Esophagus muscularis mucosa (tissue), 4 donors: ENCODE results near the gene ARHGAP6. TPM values are rescaled to one million over a fixed set of nuclear protein-coding genes. Genes with fewer than 3 reads are reported as not detected.

Experiments used
- DNase-seq: peaks from one replicate; pipeline ENCODE4 v3.0.0-alpha.2; 2017; ENCODE audit errors: extremely low spot score
- H3K27ac ChIP-seq, 4 donors: fragments of 200-600 bp; sonication (generic); replicated peaks in 1 of 4; 1 replicate in 3 of 4; 2 replicates in 1 of 4; pipeline ENCODE4 v1.5.1; 2016 to 2019; ENCODE audit warnings: mild to moderate bottlenecking in 1 of 4
- H3K27me3 ChIP-seq, 4 donors: fragments of 200-600 bp; sonication (generic); one replicate each; pipeline versions ENCODE4 v1.5.1 to v1.6.0; 2016 to 2019
- H3K36me3 ChIP-seq, 4 donors: fragments of 200-600 bp; sonication (generic); one replicate each; pipeline ENCODE4 v1.5.1; 2016 to 2019
- H3K4me1 ChIP-seq, 4 donors: fragments of 200-600 bp; sonication (generic); one replicate each; pipeline ENCODE4 v1.5.1; 2016 to 2019
- H3K4me3 ChIP-seq, 4 donors: fragments of 200-600 bp; sonication (generic); 1 replicate in 2 of 4; 2 replicates in 2 of 4; pipeline ENCODE4 v1.5.1; 2016 to 2019; ENCODE audit warnings: mild to moderate bottlenecking in 4 of 4, moderate library complexity in 1 of 4
- H3K9me3 ChIP-seq, 4 donors: fragments of 200-600 bp; sonication (generic); 1 replicate in 3 of 4; 2 replicates in 1 of 4; pipeline ENCODE4 v1.5.1; 2016 to 2019
- EP300 ChIP-seq: sonication (generic); formaldehyde crosslinking; IDR thresholded peaks from one replicate; pipeline ENCODE4 v1.6.1; 2017; ENCODE audit warnings: antibody characterized with exemption
- POLR2A ChIP-seq: fragments of 450-650 bp; IDR thresholded peaks from one replicate; pipeline ENCODE4 v1.6.1; 2017; ENCODE audit warnings: antibody characterized with exemption, moderate library complexity, mild to moderate bottlenecking, low read depth
- POLR2AphosphoS5 ChIP-seq, 2 donors: sonication (generic); formaldehyde crosslinking; IDR thresholded peaks; one replicate each; pipeline ENCODE4 v1.6.1; 2017; ENCODE audit warnings: antibody characterized with exemption in 2 of 2
- WGBS: methylation state at CpG from one replicate; pipeline ENCODE4 v1.1.5; 2018; 5-methylcytosine and 5-hydroxymethylcytosine counted together
- intact Hi-C: fragments of 100-400 bp; cut with DNase I; formaldehyde crosslinking; loops from one replicate; pipeline ENCODE4 v1.15.1; 2023
- total RNA-seq, 4 donors: library from RNA; depleted of rRNA; stranded (reverse); fragments of >200 nt; gene quantifications; one replicate each; pipeline versions ENCODE4 v1.1.0 to v1.2.1, GENCODE V29; 2016
- TF ChIP-seq, protein P1 (sequence below), 3 experiments: fragments of 200-600 bp in 2 of 3; fragments of 450-650 bp in 1 of 3; sonication (generic) in 2 of 3; IDR thresholded peaks; one replicate each; pipeline ENCODE4 v1.5.1; 2017 to 2019; ENCODE audit warnings: antibody characterized with exemption in 3 of 3, mild to moderate bottlenecking in 2 of 3, moderate library complexity in 1 of 3

ARHGAP6 gene
- total RNA-seq, 4 donors from 2014 or later, result 25.2 to 44.8 (median 30.6) TPM

DNA sequence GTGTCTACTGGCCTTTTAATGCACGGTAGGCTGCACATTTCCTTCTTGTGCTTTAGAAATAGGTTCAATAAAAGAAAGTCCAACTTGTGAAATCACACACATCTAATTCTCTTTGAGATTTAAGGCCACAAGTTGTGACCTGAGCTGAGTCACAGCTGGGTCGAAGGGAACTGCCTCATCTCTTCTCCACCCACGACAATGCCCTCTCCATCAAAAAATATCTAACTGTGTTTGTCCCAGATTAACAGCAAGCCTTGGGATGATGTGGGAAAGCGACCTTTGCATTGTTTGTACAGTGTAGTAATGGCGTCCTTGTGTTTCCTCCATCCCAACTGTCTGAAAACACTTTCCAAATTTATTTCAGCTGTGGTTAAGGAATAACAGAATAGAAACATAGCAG lies 203.6 kb downstream of the ARHGAP6 start:
- H3K27me3 ChIP-seq, result no peaks in the 10 kb centered on the region
- intact Hi-C loops, result no loop called here
- H3K4me3 ChIP-seq, result no peak overlapping the region
- H3K36me3 ChIP-seq, result no peaks in the 10 kb centered on the region
- no peak overlapping the region for H3K27ac ChIP-seq
- DNase-seq, result no peak
- WGBS, result 40% methylated on average over 5 of the region's 5 CpGs
- peaks cover 3 to 29% (median 20%) of the 10 kb centered on the region in 4 donors for H3K4me1 ChIP-seq
- TF ChIP-seq POLR2AphosphoS5 (IDR thresholded peaks at IDR 0.05), result no peak
- no peak for TF ChIP-seq POLR2A
- TF ChIP-seq, protein P1, sequence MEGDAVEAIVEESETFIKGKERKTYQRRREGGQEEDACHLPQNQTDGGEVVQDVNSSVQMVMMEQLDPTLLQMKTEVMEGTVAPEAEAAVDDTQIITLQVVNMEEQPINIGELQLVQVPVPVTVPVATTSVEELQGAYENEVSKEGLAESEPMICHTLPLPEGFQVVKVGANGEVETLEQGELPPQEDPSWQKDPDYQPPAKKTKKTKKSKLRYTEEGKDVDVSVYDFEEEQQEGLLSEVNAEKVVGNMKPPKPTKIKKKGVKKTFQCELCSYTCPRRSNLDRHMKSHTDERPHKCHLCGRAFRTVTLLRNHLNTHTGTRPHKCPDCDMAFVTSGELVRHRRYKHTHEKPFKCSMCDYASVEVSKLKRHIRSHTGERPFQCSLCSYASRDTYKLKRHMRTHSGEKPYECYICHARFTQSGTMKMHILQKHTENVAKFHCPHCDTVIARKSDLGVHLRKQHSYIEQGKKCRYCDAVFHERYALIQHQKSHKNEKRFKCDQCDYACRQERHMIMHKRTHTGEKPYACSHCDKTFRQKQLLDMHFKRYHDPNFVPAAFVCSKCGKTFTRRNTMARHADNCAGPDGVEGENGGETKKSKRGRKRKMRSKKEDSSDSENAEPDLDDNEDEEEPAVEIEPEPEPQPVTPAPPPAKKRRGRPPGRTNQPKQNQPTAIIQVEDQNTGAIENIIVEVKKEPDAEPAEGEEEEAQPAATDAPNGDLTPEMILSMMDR (IDR thresholded peaks at IDR 0.05), result no peak
- no peak for TF ChIP-seq EP300
- H3K9me3 ChIP-seq, result no peaks in the 10 kb centered on the region

DNA sequence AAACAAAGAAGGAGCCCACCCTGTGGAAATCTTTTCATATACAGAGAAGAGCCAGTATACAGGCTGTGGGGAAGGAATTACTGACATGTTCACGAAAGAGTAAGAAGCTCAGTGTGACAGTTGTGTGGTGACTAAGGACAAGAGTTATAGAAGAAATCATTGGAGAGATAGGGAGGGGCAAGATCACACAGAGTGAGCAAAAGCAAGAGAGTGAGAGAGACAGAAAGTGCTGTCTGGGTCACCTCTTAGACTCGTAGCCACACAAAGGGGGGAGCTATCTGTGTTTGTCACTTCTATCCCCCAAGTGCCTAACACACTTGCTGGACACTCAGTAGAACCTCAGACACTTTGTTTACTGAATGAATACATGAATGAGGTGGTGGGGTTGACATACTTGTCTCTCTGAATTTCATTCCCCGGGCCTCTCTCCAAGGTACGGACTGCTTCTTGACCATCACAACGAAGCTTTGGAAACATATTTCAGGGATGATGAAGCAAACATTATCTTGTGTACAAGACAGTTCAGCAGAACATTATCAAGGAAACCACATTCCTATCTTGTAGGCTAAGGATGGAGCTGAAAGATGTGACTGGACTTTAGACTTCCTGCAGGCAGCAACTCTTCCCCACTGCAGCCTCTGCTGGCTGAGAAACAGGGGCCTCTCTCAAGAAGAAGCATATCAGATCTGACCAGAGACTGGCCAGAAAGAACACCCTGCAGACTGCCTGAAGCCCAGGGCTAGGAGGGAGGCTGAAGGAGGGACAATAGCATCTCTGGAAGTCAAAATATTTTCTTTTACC lies 204.3 kb downstream of the ARHGAP6 start:
- Histone ChIP-seq H3K36me3 (no peaks in the 10 kb centered on the region), H3K27me3 (no peaks in the 10 kb centered on the region), H3K9me3 (no peaks in the 10 kb centered on the region), H3K27ac (peak overlapping the region in 2 of 4 donors; percentile 27 to 46), H3K4me1 (peaks cover 3 to 29% (median 20%) of the 10 kb centered on the region in 4 donors), H3K4me3 (no peak overlapping the region)
- WGBS, result 51% methylated on average over 5 of the region's 5 CpGs
- TF ChIP-seq EP300 (no peak), POLR2A (no peak), POLR2AphosphoS5 (IDR thresholded peaks at IDR 0.05) (no peak)
- TF ChIP-seq, protein P1 (IDR thresholded peaks at IDR 0.05), result no peak
- intact Hi-C loops, result no loop called here
- DNase-seq, result no peak

DNA sequence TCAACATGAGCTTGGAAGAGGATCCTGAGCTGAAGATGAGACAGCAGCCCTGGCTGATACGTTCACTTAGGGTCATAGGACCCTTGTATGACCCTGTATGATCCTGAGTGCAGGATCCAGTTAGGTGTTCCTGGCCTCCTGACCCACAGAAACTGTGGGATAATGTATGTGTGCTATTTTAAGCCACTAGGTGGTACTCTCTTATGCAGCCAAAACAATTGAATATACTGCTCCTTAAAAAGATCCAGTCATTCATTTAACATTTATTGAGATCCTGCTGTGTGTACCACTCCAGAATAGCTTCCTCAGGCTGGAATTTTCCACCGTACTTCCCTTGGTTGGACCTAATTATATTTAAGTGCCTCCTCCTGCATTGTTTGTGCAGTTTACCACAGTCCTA lies 205.4 kb downstream of the ARHGAP6 start:
- H3K4me3 ChIP-seq, result no peak overlapping the region
- H3K27me3 ChIP-seq, result no peaks in the 10 kb centered on the region
- TF ChIP-seq POLR2AphosphoS5 (IDR thresholded peaks at IDR 0.05), result no peak
- TF ChIP-seq, protein P1 (IDR thresholded peaks at IDR 0.05), result no peak
- 64% methylated on average over 2 of the region's 2 CpGs for WGBS
- DNase-seq, result no peak
- no peaks in the 10 kb centered on the region for H3K9me3 ChIP-seq
- no peaks in the 10 kb centered on the region for H3K36me3 ChIP-seq
- peaks cover 3 to 29% (median 20%) of the 10 kb centered on the region in 4 donors for H3K4me1 ChIP-seq
- no peak overlapping the region for H3K27ac ChIP-seq
- intact Hi-C loops, result no loop called here

DNA sequence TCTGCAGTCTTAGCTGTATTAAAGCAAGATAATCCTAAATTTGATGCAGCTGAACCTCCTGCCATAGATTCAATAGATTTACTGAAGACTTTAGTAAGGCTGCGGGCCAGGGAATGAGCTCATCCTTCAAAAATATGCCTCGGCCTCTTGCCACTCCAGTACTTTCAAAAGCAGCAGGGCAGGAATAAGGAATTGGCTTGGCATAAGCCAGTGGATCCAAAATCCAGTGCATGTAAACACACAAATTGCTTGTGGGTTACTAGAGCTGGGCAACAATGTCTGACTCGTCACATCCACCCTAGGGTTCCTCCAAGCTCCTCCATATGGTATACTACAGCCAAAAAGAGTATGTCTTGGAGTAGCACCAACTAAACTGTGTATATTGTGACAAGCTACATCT lies 207.6 kb downstream of the ARHGAP6 start:
- H3K4me1 ChIP-seq, result peaks cover 3 to 29% (median 20%) of the 10 kb centered on the region in 4 donors
- peak overlapping the region in 2 of 4 donors; percentile 7 to 16 for H3K27ac ChIP-seq
- intact Hi-C loops, result no loop called here
- no peaks in the 10 kb centered on the region for H3K27me3 ChIP-seq
- 38% methylated on average over 3 of the region's 3 CpGs for WGBS
- H3K4me3 ChIP-seq, result no peak overlapping the region
- no peak for TF ChIP-seq EP300
- TF ChIP-seq, protein P1 (IDR thresholded peaks at IDR 0.05), result no peak
- H3K36me3 ChIP-seq, result no peaks in the 10 kb centered on the region
- H3K9me3 ChIP-seq, result no peaks in the 10 kb centered on the region
- no peak for DNase-seq

- Histone ChIP-seq H3K4me1 (peaks cover 0 to 50% (median 15%) of the 10 kb centered on the region in 4 donors), H3K27ac (no peak overlapping the region), H3K4me3 (no peak overlapping the region), H3K27me3 (no peaks in the 10 kb centered on the region), H3K36me3 (no peaks in the 10 kb centered on the region), H3K9me3 (no peaks in the 10 kb centered on the region)
- intact Hi-C loops, result no loop called here
- WGBS, result 63% methylated on average over 5 of the region's 5 CpGs
- no peak for DNase-seq
- no peak for TF ChIP-seq POLR2A
- no peak for TF ChIP-seq EP300
- no peak for TF ChIP-seq POLR2AphosphoS5 (IDR thresholded peaks at IDR 0.05)
- TF ChIP-seq, protein P1 (IDR thresholded peaks at IDR 0.05), result no peak
Measured at GRCh38 chrX:11451151-11451550, 214.6 kb downstream of the ARHGAP6 start.
